ENCODE results near the gene PTCSC3.

DNA sequence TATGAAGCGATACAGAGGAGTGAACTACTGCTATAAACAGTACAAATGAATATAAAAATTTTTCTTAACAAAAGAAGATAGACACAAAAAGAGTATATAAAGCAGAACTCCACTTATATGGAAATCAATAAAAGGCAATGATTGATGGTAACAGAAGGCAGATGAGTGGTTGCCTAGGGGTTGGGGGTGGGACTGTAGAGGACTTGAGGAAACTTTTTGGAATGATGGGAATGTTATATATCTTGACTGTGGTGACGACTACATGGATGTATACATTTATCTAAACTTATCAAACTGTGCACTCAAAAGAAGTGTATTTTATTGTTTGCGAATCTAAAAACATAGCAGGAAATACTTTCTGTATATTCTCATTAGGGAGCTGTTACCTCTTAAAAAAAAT is 89.1 kb downstream of the PTCSC3 start:
- TF ChIP-seq, protein P1, sequence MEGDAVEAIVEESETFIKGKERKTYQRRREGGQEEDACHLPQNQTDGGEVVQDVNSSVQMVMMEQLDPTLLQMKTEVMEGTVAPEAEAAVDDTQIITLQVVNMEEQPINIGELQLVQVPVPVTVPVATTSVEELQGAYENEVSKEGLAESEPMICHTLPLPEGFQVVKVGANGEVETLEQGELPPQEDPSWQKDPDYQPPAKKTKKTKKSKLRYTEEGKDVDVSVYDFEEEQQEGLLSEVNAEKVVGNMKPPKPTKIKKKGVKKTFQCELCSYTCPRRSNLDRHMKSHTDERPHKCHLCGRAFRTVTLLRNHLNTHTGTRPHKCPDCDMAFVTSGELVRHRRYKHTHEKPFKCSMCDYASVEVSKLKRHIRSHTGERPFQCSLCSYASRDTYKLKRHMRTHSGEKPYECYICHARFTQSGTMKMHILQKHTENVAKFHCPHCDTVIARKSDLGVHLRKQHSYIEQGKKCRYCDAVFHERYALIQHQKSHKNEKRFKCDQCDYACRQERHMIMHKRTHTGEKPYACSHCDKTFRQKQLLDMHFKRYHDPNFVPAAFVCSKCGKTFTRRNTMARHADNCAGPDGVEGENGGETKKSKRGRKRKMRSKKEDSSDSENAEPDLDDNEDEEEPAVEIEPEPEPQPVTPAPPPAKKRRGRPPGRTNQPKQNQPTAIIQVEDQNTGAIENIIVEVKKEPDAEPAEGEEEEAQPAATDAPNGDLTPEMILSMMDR (IDR thresholded peaks at IDR 0.05): no peak
- no peak for TF ChIP-seq EZH2phosphoT487 (IDR thresholded peaks at IDR 0.05)
- no peak for TF ChIP-seq EZH2 (IDR thresholded peaks at IDR 0.05)
